CD4-positive, alpha-beta T cell treated with Interleukin-12 subunit alpha and Interleukin-12 subunit beta, for 1 hour (primary cell): ENCODE measurements around the gene FFAR1.
"Not testable (repeated sequence)": the region's sequence is repeated elsewhere in the genome, so short reads cannot be mapped to it uniquely, and the experiment has no call there.

Experiments
- DNase-seq: peaks from one replicate; pipeline ENCODE4 v3.0.0-alpha.2; 2020

FFAR1 gene

GRCh38 chr19:35363001-35363590 is 15.4 kb downstream of the FFAR1 start:
- no peak for DNase-seq

GRCh38 chr19:35363711-35364425 is 16.2 kb downstream of the FFAR1 start:
- no peak for DNase-seq

GRCh38 chr19:35365303-35365702 is 17.6 kb downstream of the FFAR1 start:
- DNase-seq = no peak

- DNase-seq = no peak
These were observed 20.7 kb downstream of the FFAR1 start for GRCh38 chr19:35368378-35368777.

GRCh38 chr19:35369522-35369921 is 21.8 kb downstream of the FFAR1 start:
- DNase-seq = no peak

GRCh38 chr19:35370722-35371121 is 23.0 kb downstream of the FFAR1 start, which contains the start of gene GPR42:
TSS of gene GPR42 (plus strand) at chr19:35371068. CDS start at chr19:35371360, 292 bp downstream.
- no peak for DNase-seq

GRCh38 chr19:35373492-35373891 is 25.8 kb downstream of the FFAR1 start:
- no peak for DNase-seq

GRCh38 chr19:35374031-35374430 is 26.3 kb downstream of the FFAR1 start:
- DNase-seq = not testable (repeated sequence)

GRCh38 chr19:35375505-35376307 is 28.0 kb downstream of the FFAR1 start:
- DNase-seq = no peak

GRCh38 chr19:35377656-35378055 is 30.0 kb downstream of the FFAR1 start:
- no peak for DNase-seq

- no peak for DNase-seq
These were observed 30.7 kb downstream of the FFAR1 start for GRCh38 chr19:35378356-35378755.

- not testable (repeated sequence) for DNase-seq
These were observed 31.8 kb downstream of the FFAR1 start for GRCh38 chr19:35379545-35379944.

GRCh38 chr19:35379992-35380391 is 32.3 kb downstream of the FFAR1 start:
- DNase-seq = no peak

- DNase-seq = no peak
These were observed 32.9 kb downstream of the FFAR1 start for GRCh38 chr19:35380450-35381124.

GRCh38 chr19:35381318-35381717 is 33.6 kb downstream of the FFAR1 start:
- no peak for DNase-seq

- DNase-seq = no peak
These were observed 34.2 kb downstream of the FFAR1 start for GRCh38 chr19:35381926-35382325.

GRCh38 chr19:35383536-35383935 is 35.8 kb downstream of the FFAR1 start:
- DNase-seq = no peak

- no peak for DNase-seq
These were observed 40.8 kb downstream of the FFAR1 start for GRCh38 chr19:35388277-35389054.

- no peak for DNase-seq
These were observed 41.6 kb downstream of the FFAR1 start for GRCh38 chr19:35389192-35389861.

- no peak for DNase-seq
These were observed 45.3 kb downstream of the FFAR1 start for GRCh38 chr19:35392742-35393715.
